ENCODE results near the gene ERG28.

The ERG28 gene

DNA sequence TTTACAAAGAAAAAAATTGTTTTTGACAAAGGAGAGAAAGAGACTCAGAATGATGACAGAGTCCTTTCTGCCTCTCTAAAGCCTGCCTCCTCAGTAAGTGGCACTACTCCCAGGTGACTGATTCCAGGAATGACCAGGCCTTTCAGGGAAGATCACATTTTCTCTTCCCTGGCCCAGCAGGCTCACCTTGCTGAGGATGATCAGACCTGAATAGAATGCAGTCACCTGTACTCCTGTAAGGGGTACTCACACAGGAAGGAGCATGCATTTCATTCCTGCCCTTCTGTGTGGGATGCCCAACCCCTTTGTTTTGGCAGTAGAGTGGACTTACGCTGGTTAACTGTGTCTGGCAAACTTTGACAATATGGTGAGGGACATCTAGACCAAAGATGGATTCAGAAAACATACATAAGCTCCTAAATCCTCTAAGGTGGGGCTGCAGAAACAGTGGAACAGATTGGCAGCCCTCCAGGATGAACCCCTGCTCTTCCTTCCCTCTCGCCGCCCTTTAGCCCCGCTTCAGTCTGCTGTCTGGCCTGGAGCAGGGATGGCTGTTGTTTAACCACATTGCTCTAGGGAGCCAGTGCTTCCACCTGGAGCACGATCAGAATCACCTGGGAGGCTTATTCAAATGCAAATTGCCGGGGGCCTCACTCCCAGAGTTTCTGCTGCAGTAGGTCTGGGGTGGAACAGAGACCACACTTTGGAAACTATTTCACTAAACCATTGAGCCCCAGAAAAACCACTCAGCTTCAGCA, 29.8 kb downstream of the ERG28 start:
- no peak overlapping the region for H3K4me3 ChIP-seq (ENCODE audit: low read depth, low read length)
- no peaks in the 10 kb centered on the region for H3K27me3 ChIP-seq (replicated peaks)
- H3K27ac ChIP-seq, result no peak overlapping the region
- DNase-seq, result no peak
- TF ChIP-seq, protein P1, sequence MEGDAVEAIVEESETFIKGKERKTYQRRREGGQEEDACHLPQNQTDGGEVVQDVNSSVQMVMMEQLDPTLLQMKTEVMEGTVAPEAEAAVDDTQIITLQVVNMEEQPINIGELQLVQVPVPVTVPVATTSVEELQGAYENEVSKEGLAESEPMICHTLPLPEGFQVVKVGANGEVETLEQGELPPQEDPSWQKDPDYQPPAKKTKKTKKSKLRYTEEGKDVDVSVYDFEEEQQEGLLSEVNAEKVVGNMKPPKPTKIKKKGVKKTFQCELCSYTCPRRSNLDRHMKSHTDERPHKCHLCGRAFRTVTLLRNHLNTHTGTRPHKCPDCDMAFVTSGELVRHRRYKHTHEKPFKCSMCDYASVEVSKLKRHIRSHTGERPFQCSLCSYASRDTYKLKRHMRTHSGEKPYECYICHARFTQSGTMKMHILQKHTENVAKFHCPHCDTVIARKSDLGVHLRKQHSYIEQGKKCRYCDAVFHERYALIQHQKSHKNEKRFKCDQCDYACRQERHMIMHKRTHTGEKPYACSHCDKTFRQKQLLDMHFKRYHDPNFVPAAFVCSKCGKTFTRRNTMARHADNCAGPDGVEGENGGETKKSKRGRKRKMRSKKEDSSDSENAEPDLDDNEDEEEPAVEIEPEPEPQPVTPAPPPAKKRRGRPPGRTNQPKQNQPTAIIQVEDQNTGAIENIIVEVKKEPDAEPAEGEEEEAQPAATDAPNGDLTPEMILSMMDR (IDR thresholded peaks at IDR 0.05; ENCODE audit: low read depth, low read length, missing control alignments), result no peak
- no peaks in the 10 kb centered on the region for H3K36me3 ChIP-seq (replicated peaks)
- in situ Hi-C loops (cut with HindIII; ENCODE audit: low pct_ligation_motif_present, low sequenced_read_pairs), result no loop called here

GRCh38 chr14:75628816-75629215, 31.9 kb downstream of the ERG28 start:
- H3K27me3 ChIP-seq (replicated peaks), result no peaks in the 10 kb centered on the region
- H3K36me3 ChIP-seq (replicated peaks), result no peaks in the 10 kb centered on the region
- no peak overlapping the region for H3K27ac ChIP-seq
- in situ Hi-C loops (cut with HindIII; ENCODE audit: low pct_ligation_motif_present, low sequenced_read_pairs), result no loop called here
- no peak overlapping the region for H3K4me3 ChIP-seq (ENCODE audit: low read depth, low read length)
- TF ChIP-seq, protein P1 (IDR thresholded peaks at IDR 0.05; ENCODE audit: low read depth, low read length, missing control alignments), result no peak
- DNase-seq, result no peak

DNA sequence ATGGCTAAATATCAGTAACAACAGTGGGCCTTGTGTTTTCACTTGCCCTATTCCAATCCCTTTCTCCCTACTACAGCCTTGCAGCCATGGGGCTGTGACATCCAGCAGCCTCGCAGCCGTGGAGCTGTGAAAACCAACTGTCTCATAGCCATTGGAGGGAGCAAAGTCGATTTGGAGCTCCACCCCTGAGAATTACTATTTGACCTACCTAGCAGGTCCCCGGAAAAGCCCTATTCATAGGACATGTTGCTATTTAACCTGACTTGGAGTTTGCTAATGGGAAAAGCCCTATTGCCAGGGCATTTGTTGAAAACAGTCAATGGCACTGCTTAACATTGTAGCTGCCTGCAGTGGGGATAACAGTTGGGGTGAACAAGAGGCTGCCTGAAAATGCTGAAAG, 33.3 kb downstream of the ERG28 start:
- no peak overlapping the region for H3K27ac ChIP-seq
- H3K27me3 ChIP-seq (replicated peaks), result no peaks in the 10 kb centered on the region
- no peak for DNase-seq
- TF ChIP-seq, protein P1 (IDR thresholded peaks at IDR 0.05; ENCODE audit: low read depth, low read length, missing control alignments), result no peak
- in situ Hi-C loops (cut with HindIII; ENCODE audit: low pct_ligation_motif_present, low sequenced_read_pairs), result no loop called here
- H3K36me3 ChIP-seq (replicated peaks), result no peaks in the 10 kb centered on the region
- no peak overlapping the region for H3K4me3 ChIP-seq (ENCODE audit: low read depth, low read length)

DNA sequence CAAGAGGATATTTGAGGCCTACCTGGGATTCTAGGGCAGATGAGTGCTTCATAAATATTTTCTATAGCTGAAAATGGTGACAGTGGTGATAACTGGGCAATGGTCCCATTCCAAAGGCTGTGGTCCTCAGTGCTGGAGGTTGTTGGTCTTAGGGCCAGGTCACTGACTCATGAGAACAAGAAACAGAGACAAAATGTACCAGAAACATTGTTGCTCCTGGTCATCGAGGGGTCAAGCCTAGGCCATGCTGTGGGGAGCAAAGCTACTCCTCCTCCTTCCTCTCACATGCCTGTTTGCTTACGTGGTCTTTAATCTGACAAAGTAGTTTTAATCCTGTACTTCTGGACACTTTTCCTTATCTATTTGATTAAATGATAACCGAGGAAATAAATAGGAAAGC, 33.8 kb downstream of the ERG28 start:
- no peaks in the 10 kb centered on the region for H3K36me3 ChIP-seq (replicated peaks)
- DNase-seq, result no peak
- TF ChIP-seq, protein P1 (IDR thresholded peaks at IDR 0.05; ENCODE audit: low read depth, low read length, missing control alignments), result no peak

GRCh38 chr14:75626396-75626795, 34.3 kb downstream of the ERG28 start:
- Histone ChIP-seq H3K4me3 (ENCODE audit: low read depth, low read length) (no peak overlapping the region), H3K27ac (no peak overlapping the region), H3K36me3 (replicated peaks) (no peaks in the 10 kb centered on the region), H3K27me3 (replicated peaks) (no peaks in the 10 kb centered on the region)
- no peak for DNase-seq
- TF ChIP-seq, protein P1 (IDR thresholded peaks at IDR 0.05; ENCODE audit: low read depth, low read length, missing control alignments), result no peak
- in situ Hi-C loops (cut with HindIII; ENCODE audit: low pct_ligation_motif_present, low sequenced_read_pairs), result no loop called here

More for the DNA sequence above, 33.8 kb downstream of the ERG28 start:
- Histone ChIP-seq H3K27me3 (replicated peaks) (no peaks in the 10 kb centered on the region), H3K27ac (no peak overlapping the region), H3K4me3 (ENCODE audit: low read depth, low read length) (no peak overlapping the region)
- in situ Hi-C loops (cut with HindIII; ENCODE audit: low pct_ligation_motif_present, low sequenced_read_pairs), result no loop called here

- no peak for DNase-seq
- TF ChIP-seq, protein P1 (IDR thresholded peaks at IDR 0.05; ENCODE audit: low read depth, low read length, missing control alignments), result no peak
- H3K4me3 ChIP-seq (ENCODE audit: low read depth, low read length), result no peak overlapping the region
- H3K27ac ChIP-seq, result no peak overlapping the region
- in situ Hi-C loops (cut with HindIII; ENCODE audit: low pct_ligation_motif_present, low sequenced_read_pairs), result no loop called here
- H3K36me3 ChIP-seq (replicated peaks), result no peaks in the 10 kb centered on the region
- H3K27me3 ChIP-seq (replicated peaks), result no peaks in the 10 kb centered on the region
Measured at GRCh38 chr14:75625034-75625433, 35.6 kb downstream of the ERG28 start.
